ENCODE measurements around the gene GNL3L.
"Not testable (repeated sequence)": the region's sequence is repeated elsewhere in the genome, so short reads cannot be mapped to it uniquely, and the experiment has no call there.

Gene GNL3L

GRCh38 chrX:54529552-54530356 is at the start of gene GNL3L:
TSS of gene GNL3L (plus strand) at chrX:54530219. CDS start at chrX:54532567, 2,348 bp downstream.
- peak; percentile 59 to 70 for DNase-seq (ENCODE audit: low read depth in 2 of 2)

GRCh38 chrX:54482839-54483593 is 47.0 kb upstream of the GNL3L start:
- DNase-seq (ENCODE audit: low read depth in 2 of 2) = no peak

GRCh38 chrX:54483946-54484345 is 46.1 kb upstream of the GNL3L start:
- no peak for DNase-seq (ENCODE audit: low read depth in 2 of 2)

GRCh38 chrX:54484666-54485065 is 45.4 kb upstream of the GNL3L start:
- DNase-seq (ENCODE audit: low read depth in 2 of 2) = no peak

- DNase-seq (ENCODE audit: low read depth in 2 of 2) = not testable (repeated sequence)
Observed at GRCh38 chrX:54489819-54490218, 40.2 kb upstream of the GNL3L start.

- no peak for DNase-seq (ENCODE audit: low read depth in 2 of 2)
Observed at GRCh38 chrX:54492340-54492739, 37.7 kb upstream of the GNL3L start.

GRCh38 chrX:54494166-54494988 is 35.6 kb upstream of the GNL3L start:
- DNase-seq (ENCODE audit: low read depth in 2 of 2) = no peak

- DNase-seq (ENCODE audit: low read depth in 2 of 2) = no peak
Observed at GRCh38 chrX:54494989-54495813, 34.8 kb upstream of the GNL3L start.

- peak; percentile 5 to 34 for DNase-seq (ENCODE audit: low read depth in 2 of 2)
Observed at GRCh38 chrX:54495814-54496516, 34.1 kb upstream of the GNL3L start, which contains the start of gene FGD1. TSS of gene FGD1 (minus strand) at chrX:54496234. CDS start at chrX:54495432, 802 bp downstream.

GRCh38 chrX:54496517-54496852 is 33.5 kb upstream of the GNL3L start:
- DNase-seq (ENCODE audit: low read depth in 2 of 2) = no peak

GRCh38 chrX:54496936-54497335 is 33.1 kb upstream of the GNL3L start:
- DNase-seq (ENCODE audit: low read depth in 2 of 2) = no peak

GRCh38 chrX:54509400-54509799 is 20.6 kb upstream of the GNL3L start:
- no peak for DNase-seq (ENCODE audit: low read depth in 2 of 2)

- no peak for DNase-seq (ENCODE audit: low read depth in 2 of 2)
Observed at GRCh38 chrX:54529151-54529550, 868 bp upstream of the GNL3L start.

GRCh38 chrX:54530357-54530900 is 410 bp downstream of the GNL3L start:
- DNase-seq (ENCODE audit: low read depth in 2 of 2) = no peak

- no peak for DNase-seq (ENCODE audit: low read depth in 2 of 2)
Observed at GRCh38 chrX:54534271-54534670, 4.3 kb downstream of the GNL3L start.

GRCh38 chrX:54540289-54540688 is 10.3 kb downstream of the GNL3L start:
- DNase-seq (ENCODE audit: low read depth in 2 of 2) = no peak

GRCh38 chrX:54542239-54542638 is 12.2 kb downstream of the GNL3L start:
- DNase-seq (ENCODE audit: low read depth in 2 of 2) = not testable (repeated sequence)

- no peak for DNase-seq (ENCODE audit: low read depth in 2 of 2)
Observed at GRCh38 chrX:54550821-54551220, 20.8 kb downstream of the GNL3L start.

GRCh38 chrX:54551801-54552200 is 21.8 kb downstream of the GNL3L start:
- DNase-seq (ENCODE audit: low read depth in 2 of 2) = no peak

GRCh38 chrX:54555006-54555405 is 25.0 kb downstream of the GNL3L start:
- DNase-seq (ENCODE audit: low read depth in 2 of 2) = not testable (repeated sequence)
